Psoas muscle (tissue), 8 donors: Measurements from ENCODE around the gene PLEKHM3. TPM values are rescaled to one million over a fixed set of nuclear protein-coding genes. Genes with fewer than 3 reads are reported as not detected.

Experiments used
- ATAC-seq, 4 donors: fragments of 200-7000 bp; cut with Tn5 transposase; one replicate each; pipeline ENCODE4 v1.9.1; 2020; ENCODE audit warnings: moderate library complexity in 3 of 4, mild to moderate bottlenecking in 2 of 4
- DNase-seq, 2 donors: peaks; one replicate each; pipeline ENCODE4 v3.0.0-alpha.2; 2020
- H3K27ac ChIP-seq: fragments of 200-600 bp; one replicate; pipeline ENCODE4 v1.8.0; 2022
- H3K27me3 ChIP-seq, 3 donors: fragments of 200-600 bp in 1 of 3; one replicate each; pipeline versions ENCODE4 v1.6.1 to v1.8.0; 2013 to 2022; ENCODE audit warnings: low read length in 2 of 3, mild to moderate bottlenecking in 2 of 3, moderate library complexity in 1 of 3; ENCODE audit not compliant: insufficient read depth in 3 of 3
- H3K36me3 ChIP-seq, 2 donors: fragments of 200-600 bp in 1 of 2; one replicate each; pipeline versions ENCODE4 v1.6.1 to v1.8.0; 2013 to 2022; ENCODE audit warnings: low read depth in 1 of 2, mild to moderate bottlenecking in 1 of 2, moderate library complexity in 1 of 2; ENCODE audit not compliant: insufficient read depth in 1 of 2
- H3K4me1 ChIP-seq: fragments of 200-600 bp; one replicate; pipeline ENCODE4 v1.8.0; 2022
- H3K4me3 ChIP-seq: fragments of 200-600 bp; one replicate; pipeline ENCODE4 v1.8.0; 2022; ENCODE audit warnings: mild to moderate bottlenecking
- H3K9me3 ChIP-seq: fragments of 200-600 bp; one replicate; pipeline ENCODE4 v1.8.0; 2022
- CTCF ChIP-seq: fragments of 200-600 bp; IDR thresholded peaks from one replicate; pipeline ENCODE4 v1.8.0; 2022; ENCODE audit warnings: antibody characterized with exemption
- WGBS, 3 donors: extraction: QIAGEN DNeasy Blood & Tissue Kit; methylation state at CpG; one replicate each; pipeline versions ENCODE4 v1.1.6 to v1.1.7; 2013; 5-methylcytosine and 5-hydroxymethylcytosine counted together
- intact Hi-C, 2 donors: fragments of 100-400 bp; cut with DNase I; formaldehyde crosslinking; loops; one replicate each; pipeline versions ENCODE4 v1.11.0 to v1.14.2; 2022
- polyA plus RNA-seq, 3 donors: library from polyadenylated mRNA; stranded (reverse); fragments of 200-250 nt; gene quantifications; one replicate each; pipeline ENCODE4 v1.2.3, GENCODE V29; 2013
- total RNA-seq, 4 donors: library from RNA; stranded (reverse); fragmentation: NEBNext Ultra II Directional in 2 of 4; extraction: Animal tissue kit (Norgen Biotek cat#: 25700) in 2 of 4; gene quantifications; one replicate each; pipeline versions ENCODE4 v1.2.1 to v1.2.4, GENCODE V29; 2021 to 2023
- donor health status: healthy with polysubstance abuse.
- donor health status: DM: no; HTN: no; CAD: no; lungs with moderate emphysema.
- donor health status: Bipolar disorder and iron deficiency.
- donor health status: healthy.
- donor health status: DM: yes; HTN: yes; CAD: no.
- donor health status: DM: no; HTN: no; CAD: no.
- donor health status: DM: no; HTN: no; CAD: no.
- donor health status: DM: yes; HTN: yes; CAD: no.

Gene PLEKHM3
- total and polyA plus RNA-seq, 7 donors: 1.1 to 5.7 (median 4.0) TPM

DNA sequence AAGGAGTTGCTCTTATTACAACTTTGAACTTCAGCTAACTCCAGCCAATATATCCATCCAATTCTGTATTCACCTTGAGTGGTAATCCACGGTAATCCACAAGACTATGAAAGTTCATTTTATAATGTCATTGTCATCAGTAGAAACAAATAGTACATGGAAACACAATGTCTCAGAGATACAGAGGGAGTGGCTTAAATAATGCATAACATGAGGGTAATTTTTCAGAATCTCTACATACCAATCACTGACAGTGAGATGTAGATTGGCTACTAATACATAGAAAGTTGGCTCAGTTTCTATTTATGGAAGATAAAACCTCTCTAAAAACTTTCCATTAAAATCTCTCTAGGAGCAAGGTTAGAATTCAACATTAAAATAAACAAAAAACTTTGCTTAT lies 93.2 kb downstream of the PLEKHM3 start:
- WGBS, 3 donors: 91 to 95% (median 95%) methylated on average over 1 of the region's 1 CpG
- H3K27me3 ChIP-seq: no peaks in the 10 kb centered on the region
- ATAC-seq (no peak), DNase-seq (no peak)
- peaks cover 0 to 22% of the 10 kb centered on the region in 2 donors for H3K36me3 ChIP-seq
- no peak for TF ChIP-seq CTCF
- H3K27ac ChIP-seq: no peak overlapping the region
- H3K4me3 ChIP-seq: no peak overlapping the region
- intact Hi-C loops: no loop called here
- H3K9me3 ChIP-seq: no peaks in the 10 kb centered on the region
- H3K4me1 ChIP-seq: no peaks in the 10 kb centered on the region

DNA sequence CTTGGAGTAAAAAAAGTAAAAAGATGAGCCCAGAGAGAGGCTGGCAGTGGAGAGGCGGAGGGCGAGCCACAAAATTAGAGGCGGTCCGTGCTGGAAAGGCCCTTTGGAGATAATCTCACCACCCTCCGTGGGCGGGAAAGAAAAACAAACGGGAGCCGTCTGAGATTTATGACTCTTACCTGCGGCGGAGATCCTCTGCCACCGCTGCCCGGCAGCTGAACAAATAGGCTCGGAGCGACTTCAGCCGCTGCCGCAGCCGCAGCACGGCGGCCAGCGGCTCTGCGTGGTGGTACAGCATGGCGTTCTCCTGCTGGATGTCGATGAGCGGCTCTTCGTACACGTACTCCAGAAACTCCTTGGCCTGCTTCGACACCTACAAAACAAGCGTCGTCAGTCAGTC lies 94.6 kb downstream of the PLEKHM3 start:
- ATAC-seq: no peak

DNA sequence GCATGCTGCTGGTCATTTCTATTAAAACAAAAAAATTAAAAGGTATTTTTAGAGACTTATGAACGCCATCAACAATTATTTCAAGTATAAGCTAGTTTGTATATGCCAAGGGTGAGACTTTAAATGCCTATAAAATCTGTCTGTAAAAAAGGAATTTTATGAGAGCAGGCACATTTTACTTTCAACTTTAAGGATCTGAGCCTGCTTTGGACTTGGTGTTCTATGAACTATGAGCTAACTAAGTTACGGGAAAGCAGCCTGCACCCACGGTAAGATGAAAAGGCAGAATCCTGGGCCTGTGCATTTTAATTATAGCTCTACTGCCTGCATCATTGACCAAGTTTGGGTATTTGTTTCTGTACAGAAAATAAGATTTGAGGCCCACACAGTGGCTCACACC lies 95.4 kb downstream of the PLEKHM3 start:
- TF ChIP-seq CTCF: no peak
- Histone ChIP-seq H3K27me3 (no peaks in the 10 kb centered on the region), H3K4me1 (no peaks in the 10 kb centered on the region), H3K36me3 (peaks cover 0 to 25% of the 10 kb centered on the region in 2 donors), H3K27ac (no peak overlapping the region), H3K9me3 (no peaks in the 10 kb centered on the region), H3K4me3 (no peak overlapping the region)
- WGBS, 3 donors: 96 to 99% (median 98%) methylated on average over 3 of the region's 3 CpGs
- DNase-seq (no peak), ATAC-seq (no peak)
- intact Hi-C loops: no loop called here

More for the DNA sequence above, 94.6 kb downstream of the PLEKHM3 start:
- WGBS, 3 donors: 85 to 88% (median 88%) methylated on average over 29 of the region's 29 CpGs
- intact Hi-C loops: no loop called here
- no peak for DNase-seq
- Histone ChIP-seq H3K4me1 (no peaks in the 10 kb centered on the region), H3K27me3 (no peaks in the 10 kb centered on the region), H3K27ac (no peak overlapping the region), H3K36me3 (peaks cover 0 to 22% of the 10 kb centered on the region in 2 donors), H3K9me3 (no peaks in the 10 kb centered on the region), H3K4me3 (no peak overlapping the region)
- TF ChIP-seq CTCF: no peak

- H3K36me3 ChIP-seq: peaks cover 0 to 25% of the 10 kb centered on the region in 2 donors
- TF ChIP-seq CTCF: no peak
- ATAC-seq (no peak), DNase-seq (no peak)
- intact Hi-C loops: no loop called here
- H3K4me3 ChIP-seq: no peak overlapping the region
- no peak overlapping the region for H3K27ac ChIP-seq
- H3K9me3 ChIP-seq: no peaks in the 10 kb centered on the region
- H3K27me3 ChIP-seq: no peaks in the 10 kb centered on the region
- no peaks in the 10 kb centered on the region for H3K4me1 ChIP-seq
Observed at GRCh38 chr2:207928079-207928478, 97.2 kb downstream of the PLEKHM3 start.

DNA sequence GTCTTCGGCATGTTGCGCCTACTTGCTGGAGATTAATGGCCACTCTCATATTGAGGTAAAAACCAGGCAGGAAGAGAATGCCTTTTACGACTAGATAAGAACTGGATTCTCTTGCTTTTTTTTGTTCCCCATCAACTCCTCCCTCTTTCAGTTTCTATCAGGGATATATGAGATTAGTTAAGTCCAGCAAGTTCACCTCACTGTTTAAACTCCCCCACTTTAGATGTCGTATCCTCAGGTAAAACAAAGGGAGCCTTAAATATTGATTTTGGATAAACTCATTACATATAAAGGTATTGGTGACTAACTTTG lies 98.4 kb downstream of the PLEKHM3 start:
- H3K27me3 ChIP-seq: no peaks in the 10 kb centered on the region
- 96 to 97% (median 97%) methylated on average over 4 of the region's 4 CpGs for WGBS, 3 donors
- no peak for DNase-seq
- H3K27ac ChIP-seq: no peak overlapping the region
- H3K36me3 ChIP-seq: peaks cover 0 to 25% of the 10 kb centered on the region in 2 donors
- intact Hi-C loops: no loop called here
- H3K4me1 ChIP-seq: no peaks in the 10 kb centered on the region
- no peak for ATAC-seq
- H3K4me3 ChIP-seq: no peak overlapping the region
- TF ChIP-seq CTCF: no peak
- no peaks in the 10 kb centered on the region for H3K9me3 ChIP-seq
